Stimulated activated CD8-positive, alpha-beta memory T cell treated with anti-CD3 and anti-CD28 coated beads, Interleukin-12 subunit alpha, Interleukin-12 subunit beta, amount 100 ng/mL, for 1 hour (primary cell): ENCODE data around the gene CEBPB.
A peak's percentile ranks its signal among the peaks of the same experiment; 100 is the strongest.
"Not testable (repeated sequence)": the region's sequence is repeated elsewhere in the genome, so short reads cannot be mapped to it uniquely, and the experiment has no call there.

Experiments
- DNase-seq: peaks from one replicate; pipeline ENCODE4 v3.0.0-alpha.2; 2020; ENCODE audit warnings: low read depth

Gene CEBPB

DNA sequence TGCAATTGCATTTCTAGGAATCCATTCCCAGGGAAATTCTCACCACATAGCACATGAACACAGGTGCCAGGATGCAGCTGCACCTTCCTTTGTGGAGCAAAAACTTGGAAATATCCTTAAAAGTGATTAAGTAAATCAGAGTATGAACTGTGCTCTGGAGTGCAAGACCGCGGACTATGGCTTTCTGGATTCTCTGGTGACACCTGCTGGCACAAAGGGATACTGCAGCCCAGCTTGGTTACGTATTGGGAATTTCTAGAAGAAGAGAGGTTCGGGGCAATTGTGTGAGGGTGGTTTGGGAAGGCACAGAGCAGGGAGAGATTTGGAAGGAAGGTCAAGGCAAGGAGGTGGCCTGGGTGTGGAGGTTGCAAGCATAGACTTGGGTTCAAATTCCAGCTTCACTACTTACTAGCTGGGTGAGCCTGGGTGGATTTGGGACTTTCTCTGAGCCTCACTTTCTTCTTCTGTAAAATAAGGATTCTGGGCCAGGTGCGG is 21.3 kb upstream of the CEBPB start:
- DNase-seq: peak; percentile 71

DNA sequence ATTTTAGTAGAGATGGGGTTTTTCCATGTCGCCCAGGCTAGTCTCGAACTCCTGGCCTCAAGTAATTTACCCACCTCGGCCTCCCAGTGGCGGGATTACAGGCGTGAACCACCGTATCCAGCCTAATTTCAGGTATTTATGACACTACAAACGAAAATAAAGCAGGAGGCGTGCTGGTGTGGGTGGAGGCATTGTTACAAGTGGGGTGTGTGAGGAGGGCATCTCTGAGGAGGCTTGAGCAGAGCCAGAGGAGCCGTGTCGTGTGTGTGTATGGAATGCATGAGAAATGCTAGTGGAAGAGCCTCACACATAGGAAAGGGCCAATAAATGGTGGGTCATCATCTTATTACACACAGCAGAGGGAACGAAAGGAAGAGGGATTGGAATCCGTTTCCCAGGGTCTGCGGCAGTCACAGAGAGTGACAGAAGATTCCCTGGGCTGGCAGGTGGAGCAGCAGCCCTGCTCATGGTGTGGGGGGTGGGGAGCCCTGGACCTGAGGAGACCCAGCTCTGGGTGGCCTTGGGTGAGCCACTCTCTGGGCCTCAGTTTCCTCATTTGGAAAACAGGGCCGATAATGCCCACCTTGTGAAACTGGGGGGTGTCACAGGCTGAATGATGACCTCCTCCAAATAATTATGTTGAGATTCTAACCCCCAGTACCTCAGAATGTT is 19.9 kb upstream of the CEBPB start:
- no peak for DNase-seq

DNA sequence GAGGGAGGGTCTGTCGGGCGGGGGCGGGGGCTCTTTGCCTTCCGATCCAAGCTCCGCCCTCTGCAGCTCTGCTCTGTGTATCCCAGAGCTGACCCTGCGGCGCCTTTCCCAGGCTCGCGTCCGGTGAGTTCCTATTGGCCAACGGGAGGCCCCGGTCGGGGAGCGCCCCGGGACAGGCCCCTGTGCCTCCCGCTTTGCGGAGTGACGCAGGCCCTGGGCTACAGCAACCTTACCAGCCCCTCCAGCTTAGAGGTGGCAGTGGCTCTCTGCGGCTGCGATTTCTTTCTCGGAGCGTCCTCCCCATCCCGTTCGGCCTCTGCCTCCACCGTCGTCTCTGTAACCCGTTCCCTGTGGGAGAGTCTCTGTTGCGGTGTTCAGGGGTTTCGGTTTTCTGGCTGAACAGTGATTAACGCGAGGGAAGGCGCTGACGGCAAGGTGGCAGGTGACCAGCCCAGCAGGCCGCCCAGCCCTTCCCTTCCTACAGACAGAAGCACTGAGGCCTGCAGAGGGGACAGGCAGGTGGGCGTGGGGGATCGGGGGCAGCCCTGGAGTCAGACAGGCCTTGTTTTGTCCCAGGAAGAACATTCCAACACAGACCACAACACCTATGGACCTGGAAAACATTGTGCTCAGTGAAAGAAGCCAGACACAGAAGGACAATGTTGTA is 18.1 kb upstream of the CEBPB start:
- DNase-seq: no peak

DNA sequence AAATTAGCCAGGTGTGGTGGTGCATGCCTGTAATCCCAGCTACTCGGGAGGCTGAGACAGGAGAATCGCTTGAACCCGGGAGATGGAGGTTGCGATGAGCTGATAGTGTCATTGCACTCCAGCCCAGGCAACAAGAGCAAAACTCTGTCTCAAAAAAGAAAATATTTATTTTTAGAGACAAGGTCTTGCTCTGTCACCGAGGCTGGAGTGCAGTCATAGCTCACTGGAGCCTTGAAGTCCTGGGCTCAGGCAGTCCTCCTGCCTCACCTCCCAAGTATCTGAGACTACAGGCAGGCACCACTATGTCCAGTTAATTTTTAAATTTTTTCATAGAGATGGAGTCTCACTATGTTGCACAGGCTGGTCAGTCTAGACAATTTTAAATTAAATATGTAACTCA is 16.2 kb upstream of the CEBPB start:
- DNase-seq: no peak

DNA sequence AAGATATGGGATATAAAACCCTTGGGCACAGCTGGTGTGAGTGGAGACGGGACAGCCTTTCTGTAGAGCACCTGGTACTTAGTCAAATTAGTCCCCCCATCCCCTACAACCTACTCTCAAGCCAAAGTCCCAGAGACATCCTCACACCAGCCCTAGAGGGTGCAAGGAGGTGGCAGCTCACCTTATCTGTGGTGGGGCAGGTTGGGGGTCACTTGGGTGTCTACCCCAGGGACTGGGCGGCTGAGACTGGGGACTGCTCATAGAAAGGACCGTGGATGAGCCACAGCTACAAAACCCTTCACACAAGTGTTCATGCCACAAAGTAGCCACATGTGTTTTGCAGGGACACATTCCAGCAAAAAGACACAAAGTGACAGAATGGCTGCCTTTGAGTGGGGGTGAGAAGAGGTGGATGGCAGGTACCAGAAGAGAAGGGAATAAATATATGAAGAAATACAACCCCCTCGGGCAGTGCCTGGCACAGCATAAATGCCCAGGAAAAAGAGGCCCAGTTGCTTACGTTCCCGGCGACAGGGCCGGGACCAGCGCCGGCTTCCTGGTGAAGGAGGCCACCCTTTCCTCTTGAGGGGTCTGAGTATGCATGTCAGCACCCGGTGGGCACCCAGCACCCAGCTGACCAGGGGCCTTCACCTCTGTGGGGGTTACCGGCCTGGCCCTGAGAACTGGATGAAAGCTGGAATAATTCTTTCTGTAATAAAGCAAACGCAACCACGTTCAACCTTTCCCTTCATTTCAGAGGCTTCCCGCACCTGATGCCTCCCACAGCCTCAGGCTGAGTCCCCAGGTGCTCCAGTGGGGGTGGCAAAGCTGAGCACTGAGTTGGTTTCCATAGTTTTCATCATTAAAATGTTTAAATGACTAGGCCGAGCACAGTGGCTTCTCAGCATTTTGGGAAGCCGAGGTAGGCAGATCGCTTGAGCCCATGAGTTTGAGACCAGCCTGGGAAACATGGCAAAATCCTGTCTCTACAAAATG is 14.4 kb upstream of the CEBPB start:
- no peak for DNase-seq

DNA sequence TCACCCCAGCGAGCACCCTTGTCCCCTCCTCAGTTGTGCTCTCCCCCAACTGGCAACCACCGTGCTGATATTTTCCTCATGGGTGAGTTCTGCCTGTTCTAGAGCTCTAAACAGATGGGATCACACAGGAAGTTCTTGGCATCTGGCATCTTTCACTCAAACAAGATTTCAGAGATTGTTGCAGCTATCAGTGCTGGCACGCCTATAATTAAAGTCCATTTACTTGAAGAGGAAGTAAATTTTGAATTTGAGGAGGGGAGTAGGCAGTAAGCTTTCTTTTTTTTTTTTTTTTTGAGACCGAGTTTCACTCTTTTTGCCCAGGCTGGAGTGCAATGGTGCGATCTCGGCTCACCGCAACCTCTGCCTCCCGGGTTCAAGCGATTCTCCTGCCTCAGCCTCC is 12.0 kb upstream of the CEBPB start:
- DNase-seq: not testable (repeated sequence)

DNA sequence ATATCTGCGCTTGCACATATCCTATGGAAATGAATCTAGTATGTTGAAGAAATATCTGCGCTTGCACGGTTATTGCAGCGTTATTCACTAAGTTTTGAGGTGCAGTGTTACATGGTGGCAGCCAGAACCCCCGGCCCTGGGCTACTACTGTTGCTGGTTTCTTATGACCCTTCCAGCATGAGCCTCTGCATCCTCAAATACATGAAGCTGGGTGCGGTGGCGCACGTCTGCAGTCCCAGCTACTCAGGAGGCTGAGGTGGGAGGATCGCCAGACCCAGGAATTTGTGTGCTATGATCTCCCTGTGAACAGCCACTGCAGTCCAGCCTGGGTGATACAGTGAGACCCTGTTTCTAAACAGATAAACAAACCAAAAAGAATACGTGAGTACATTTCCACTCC is 9.3 kb upstream of the CEBPB start:
- no peak for DNase-seq

DNA sequence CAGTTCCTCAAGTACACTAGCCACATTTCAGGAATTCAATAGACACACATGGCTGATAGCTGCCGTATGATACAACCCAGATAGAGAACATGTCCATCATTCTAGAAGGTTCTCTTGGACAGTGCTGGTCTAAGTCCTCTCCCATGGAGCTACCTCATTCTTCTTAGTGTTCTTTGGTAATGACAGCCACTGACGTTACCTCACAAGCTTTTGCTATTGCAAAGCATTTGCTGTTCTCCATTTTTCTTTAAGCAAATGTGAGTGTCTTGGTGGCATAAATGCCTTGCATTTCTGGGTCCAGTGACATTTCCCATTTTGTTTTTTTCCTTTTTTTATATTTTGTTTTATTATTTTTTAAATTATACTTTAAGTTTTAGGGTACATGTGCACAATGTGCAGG is 8.3 kb upstream of the CEBPB start:
- no peak for DNase-seq

DNA sequence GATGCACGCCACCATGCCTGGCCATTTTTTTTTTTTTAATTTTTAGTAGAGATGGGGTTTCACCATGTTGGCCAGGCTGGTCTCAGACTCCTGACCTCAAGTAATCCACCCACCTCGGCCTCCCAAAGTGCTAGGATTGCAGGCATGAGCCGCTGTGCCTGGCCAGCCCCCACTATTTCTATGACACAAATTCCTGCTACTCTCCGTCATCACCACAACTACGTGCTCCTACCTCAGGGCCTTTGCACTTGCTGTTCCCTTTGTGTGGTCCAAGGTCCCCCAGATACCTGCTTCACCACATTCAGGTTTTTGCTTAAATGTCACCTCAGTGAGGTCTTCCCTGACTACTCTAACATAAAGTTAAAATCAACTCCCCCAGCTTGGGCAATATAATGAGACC is 5.2 kb upstream of the CEBPB start:
- DNase-seq: no peak

DNA sequence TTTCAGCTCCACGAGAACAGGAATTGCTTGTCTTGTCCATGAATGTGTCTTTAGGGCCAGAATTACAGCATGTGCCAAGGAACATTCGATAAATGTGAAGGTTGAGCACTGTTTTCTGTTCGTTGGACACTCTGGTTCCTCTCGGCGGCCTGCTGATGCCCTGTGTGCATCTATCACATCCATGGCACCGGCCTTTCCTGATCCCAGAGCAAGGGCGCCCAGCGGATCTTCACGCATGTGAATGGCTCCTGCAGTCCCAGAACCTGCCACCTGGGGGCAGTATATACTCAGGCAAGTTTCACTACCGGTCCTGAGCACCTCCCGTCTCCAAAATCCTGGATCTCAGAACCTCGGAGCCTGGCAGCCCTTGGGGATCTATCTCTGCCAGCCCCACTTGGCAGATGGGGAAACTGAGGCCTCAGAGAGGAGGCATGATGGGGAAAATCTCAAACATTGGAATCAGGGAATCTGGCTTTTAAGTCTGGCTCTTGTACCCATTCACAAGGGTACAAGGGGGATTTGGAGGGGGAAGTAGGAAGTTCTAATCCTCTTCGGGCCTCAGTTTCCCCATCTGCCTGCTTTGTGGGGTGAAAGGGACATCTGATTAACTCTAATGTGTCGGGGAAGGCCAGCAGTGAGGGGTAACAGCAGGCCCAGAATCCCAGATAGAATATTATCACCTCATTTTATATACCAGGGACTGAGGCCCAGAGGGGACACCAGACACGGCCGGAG is 4.3 kb upstream of the CEBPB start:
- peak; percentile 90 for DNase-seq

DNA sequence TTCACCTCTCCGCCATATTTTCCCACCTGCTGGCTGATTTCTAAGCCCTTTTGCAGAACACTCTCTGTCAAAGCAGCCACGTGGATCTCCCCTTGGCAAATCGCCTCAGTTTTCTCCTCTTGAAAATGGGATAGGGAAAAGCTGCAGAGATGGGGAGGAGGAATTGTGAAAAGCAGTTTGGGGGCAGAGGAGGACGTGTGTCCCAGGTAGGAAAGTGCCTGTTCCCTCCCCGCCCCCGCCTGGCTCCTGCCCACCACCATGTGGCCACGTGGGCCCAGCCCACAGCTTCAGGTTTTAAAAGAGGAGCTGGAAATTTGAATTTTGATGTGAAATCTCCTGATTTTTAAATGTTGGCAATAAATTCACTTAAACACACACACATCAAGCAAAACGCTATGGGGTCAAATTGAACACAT is 3.6 kb upstream of the CEBPB start:
- DNase-seq: no peak

DNA sequence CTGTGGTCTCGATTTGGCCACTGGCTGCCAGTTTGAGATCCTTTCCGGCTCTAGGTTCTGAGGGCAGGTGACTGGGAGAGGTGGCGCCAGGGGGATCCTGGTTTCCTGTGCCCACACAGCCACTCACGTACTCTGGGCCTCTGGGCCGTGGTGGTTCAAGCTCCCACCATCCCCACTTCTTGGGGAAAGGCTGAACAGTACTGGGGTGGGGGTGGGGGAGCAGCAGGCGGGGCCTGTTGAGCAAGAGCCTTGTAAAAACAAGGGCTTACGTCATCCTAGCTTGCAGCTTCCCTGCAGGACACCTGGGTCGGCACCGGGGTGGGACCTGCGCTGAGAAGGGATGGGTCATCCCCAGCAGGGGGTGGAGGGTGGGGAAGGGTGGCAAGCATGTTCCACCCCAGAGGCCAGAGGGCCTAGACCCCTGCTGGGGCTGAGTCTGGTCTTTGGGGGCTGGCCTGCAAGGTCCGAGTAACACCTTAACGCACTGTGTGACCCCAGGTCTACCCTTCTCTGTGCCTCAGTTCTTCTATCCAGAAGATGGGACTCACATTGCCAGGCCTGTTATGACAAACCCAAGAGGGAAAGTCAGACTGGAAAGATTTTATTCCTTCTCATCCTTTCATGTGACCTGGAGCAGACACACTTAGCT is 3.1 kb upstream of the CEBPB start:
- no peak for DNase-seq

DNA sequence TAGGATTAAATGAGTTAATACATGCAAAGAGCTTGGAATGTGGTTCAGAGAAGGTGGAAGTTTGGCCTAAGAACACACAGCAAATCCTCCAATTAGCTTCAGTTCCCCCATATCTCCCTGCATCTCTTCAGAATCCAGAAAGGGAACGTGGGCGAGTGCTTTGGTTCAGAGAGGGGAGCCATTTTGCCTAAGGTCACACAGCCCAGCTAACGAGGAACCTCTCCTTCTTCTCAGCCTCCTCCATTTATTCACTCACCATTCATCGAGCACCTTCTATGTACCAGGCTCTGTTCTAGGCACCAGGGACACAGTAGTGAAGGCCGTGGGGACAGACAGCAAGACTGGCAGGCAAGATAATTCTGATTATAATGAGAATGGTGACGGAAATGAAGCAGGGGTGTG is 2.3 kb upstream of the CEBPB start:
- DNase-seq: no peak

DNA sequence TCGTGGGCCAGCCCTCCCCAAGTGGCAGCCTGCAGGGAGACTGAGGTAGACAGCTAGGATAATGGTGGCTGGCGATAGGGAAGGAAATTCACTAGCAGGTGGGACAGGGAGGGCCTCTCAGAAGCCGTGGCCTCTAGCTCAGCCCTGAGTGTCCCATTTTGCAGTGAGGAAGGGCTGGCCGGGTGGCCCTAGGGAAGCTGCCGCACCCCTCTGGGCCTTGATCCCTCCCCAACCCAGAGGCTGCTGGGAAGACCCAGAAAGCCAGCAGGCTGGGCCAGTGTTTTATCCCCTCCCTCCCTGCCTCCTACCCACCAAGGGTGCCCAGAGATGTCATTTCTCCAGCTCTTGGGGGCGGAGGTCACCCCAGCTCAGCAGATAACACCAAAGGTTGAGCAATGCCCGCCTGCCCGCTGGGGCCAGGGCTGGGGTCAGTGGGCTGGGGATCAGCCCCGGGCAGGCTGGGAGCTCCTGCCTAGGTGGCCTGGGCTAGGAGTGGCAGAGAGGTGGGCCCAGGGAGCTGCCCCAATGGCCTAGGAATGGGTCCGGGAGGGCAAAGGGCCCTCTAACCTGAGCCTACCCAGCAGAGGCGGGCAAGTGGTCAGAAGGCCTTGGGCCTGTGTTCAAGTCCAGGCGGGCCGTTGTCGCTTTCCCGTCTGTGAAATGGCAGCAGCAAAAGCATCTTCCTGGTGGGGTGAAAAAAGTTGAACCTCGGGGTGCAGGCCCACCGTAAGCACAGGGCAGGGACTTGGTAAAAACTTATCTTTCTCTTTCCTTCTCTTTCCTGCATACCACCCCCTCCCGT is 1.6 kb upstream of the CEBPB start:
- DNase-seq: no peak

DNA sequence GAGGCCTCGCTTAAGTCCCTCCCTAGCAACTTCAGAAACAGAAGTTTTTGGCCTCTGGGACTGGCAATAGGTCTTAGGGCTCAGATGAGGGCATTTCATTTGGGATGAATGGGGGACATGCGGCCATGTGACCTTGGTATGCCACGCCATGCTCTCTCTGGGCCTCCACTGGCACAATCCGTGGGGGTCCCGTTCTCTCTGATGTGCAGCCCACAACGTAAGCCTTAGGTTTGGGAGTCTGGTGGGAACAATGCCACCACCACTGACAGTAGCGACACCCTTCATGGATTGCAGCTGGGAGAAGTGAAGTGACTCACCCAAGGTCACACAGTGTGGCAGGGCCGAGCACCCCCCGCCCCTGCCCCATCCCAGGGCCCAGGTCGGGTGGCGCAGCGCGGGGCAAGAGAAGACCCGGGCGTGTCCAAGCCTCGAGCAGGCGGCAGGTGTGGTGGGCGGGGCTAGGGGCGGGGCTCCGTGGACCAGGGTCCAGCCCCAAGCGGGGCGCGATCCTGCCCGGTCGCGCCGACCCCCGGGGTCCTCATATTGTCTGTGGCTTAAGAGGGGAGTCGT is 864 bp upstream of the CEBPB start:
- no peak for DNase-seq

DNA sequence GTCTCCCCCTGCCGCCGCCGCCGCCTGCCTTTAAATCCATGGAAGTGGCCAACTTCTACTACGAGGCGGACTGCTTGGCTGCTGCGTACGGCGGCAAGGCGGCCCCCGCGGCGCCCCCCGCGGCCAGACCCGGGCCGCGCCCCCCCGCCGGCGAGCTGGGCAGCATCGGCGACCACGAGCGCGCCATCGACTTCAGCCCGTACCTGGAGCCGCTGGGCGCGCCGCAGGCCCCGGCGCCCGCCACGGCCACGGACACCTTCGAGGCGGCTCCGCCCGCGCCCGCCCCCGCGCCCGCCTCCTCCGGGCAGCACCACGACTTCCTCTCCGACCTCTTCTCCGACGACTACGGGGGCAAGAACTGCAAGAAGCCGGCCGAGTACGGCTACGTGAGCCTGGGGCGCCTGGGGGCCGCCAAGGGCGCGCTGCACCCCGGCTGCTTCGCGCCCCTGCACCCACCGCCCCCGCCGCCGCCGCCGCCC is 474 bp downstream of the CEBPB start:
- peak; percentile 39 for DNase-seq

DNA sequence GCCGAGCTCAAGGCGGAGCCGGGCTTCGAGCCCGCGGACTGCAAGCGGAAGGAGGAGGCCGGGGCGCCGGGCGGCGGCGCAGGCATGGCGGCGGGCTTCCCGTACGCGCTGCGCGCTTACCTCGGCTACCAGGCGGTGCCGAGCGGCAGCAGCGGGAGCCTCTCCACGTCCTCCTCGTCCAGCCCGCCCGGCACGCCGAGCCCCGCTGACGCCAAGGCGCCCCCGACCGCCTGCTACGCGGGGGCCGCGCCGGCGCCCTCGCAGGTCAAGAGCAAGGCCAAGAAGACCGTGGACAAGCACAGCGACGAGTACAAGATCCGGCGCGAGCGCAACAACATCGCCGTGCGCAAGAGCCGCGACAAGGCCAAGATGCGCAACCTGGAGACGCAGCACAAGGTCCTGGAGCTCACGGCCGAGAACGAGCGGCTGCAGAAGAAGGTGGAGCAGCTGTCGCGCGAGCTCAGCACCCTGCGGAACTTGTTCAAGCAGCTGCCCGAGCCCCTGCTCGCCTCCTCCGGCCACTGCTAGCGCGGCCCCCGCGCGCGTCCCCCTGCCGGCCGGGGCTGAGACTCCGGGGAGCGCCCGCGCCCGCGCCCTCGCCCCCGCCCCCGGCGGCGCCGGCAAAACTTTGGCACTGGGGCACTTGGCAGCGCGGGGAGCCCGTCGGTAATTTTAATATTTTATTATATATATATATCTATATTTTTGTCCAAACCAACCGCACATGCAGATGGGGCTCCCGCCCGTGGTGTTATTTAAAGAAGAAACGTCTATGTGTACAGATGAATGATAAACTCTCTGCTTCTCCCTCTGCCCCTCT is 1.1 kb downstream of the CEBPB start:
- peak; percentile 20 for DNase-seq

DNA sequence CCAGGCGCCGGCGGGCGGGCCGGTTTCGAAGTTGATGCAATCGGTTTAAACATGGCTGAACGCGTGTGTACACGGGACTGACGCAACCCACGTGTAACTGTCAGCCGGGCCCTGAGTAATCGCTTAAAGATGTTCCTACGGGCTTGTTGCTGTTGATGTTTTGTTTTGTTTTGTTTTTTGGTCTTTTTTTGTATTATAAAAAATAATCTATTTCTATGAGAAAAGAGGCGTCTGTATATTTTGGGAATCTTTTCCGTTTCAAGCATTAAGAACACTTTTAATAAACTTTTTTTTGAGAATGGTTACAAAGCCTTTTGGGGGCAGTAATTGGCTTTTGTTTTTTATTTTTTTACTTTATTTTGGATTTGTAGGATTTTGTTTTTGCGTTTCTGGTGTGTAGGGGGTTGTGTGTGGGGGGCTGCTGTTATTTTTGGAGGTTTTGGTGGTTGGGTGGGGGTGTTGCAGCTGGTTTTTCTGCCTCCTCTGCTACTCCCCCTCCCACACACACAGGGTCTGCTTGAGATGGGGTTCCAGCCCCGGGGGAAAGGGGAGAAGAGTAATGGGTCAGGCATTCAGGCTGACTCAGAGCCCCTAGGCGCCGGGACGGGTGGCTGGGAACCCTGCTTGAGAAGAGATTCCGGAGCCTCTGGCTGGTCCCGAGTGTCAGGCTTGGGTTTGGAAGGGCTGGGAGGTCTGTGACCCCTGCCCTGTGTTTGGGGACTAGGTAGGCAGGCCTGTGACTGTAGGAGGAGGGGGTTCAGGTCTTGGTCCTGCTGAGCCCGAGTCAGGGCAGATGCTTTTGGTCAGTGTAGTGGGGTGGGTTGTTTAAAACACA is 2.0 kb downstream of the CEBPB start:
- DNase-seq: peak; percentile 61
